Suppressor macrophage treated with lipopolysaccharide for 1 hour (primary cell): ENCODE results near the gene SPACA9.

Experiments
- DNase-seq, 3 donors: peaks; one replicate each; pipeline ENCODE4 v3.0.0-alpha.2; 2020 to 2022

Gene SPACA9

GRCh38 chr9:132878695-132879456, at the start of gene SPACA9:
TSS of gene SPACA9 (plus strand) at chr9:132878898. CDS start at chr9:132883948, 5,050 bp downstream.
- peak; percentile 28 to 71 (median 42) for DNase-seq

GRCh38 chr9:132832171-132832881, 46.4 kb upstream of the SPACA9 start:
- no peak for DNase-seq

- no peak for DNase-seq
Observed at GRCh38 chr9:132833550-132834121, 45.1 kb upstream of the SPACA9 start.

- DNase-seq = no peak
Observed at GRCh38 chr9:132834343-132834742, 44.4 kb upstream of the SPACA9 start.

GRCh38 chr9:132837501-132838286, 41.0 kb upstream of the SPACA9 start:
- no peak for DNase-seq

- no peak for DNase-seq
Observed at GRCh38 chr9:132838291-132838690, 40.4 kb upstream of the SPACA9 start.

GRCh38 chr9:132840980-132841379, 37.7 kb upstream of the SPACA9 start:
- DNase-seq = no peak

- DNase-seq = no peak
Observed at GRCh38 chr9:132842124-132843044, 36.3 kb upstream of the SPACA9 start.

- no peak for DNase-seq
Observed at GRCh38 chr9:132846109-132846917, 32.4 kb upstream of the SPACA9 start.

GRCh38 chr9:132846918-132847515, 31.7 kb upstream of the SPACA9 start:
- no peak for DNase-seq

GRCh38 chr9:132849185-132849706, 29.5 kb upstream of the SPACA9 start:
- DNase-seq = no peak

GRCh38 chr9:132853482-132853881, 25.2 kb upstream of the SPACA9 start:
- no peak for DNase-seq

GRCh38 chr9:132854832-132855231, 23.9 kb upstream of the SPACA9 start:
- DNase-seq = no peak

GRCh38 chr9:132855904-132856303, 22.8 kb upstream of the SPACA9 start:
- DNase-seq = no peak

- DNase-seq = no peak
Observed at GRCh38 chr9:132857031-132857430, 21.7 kb upstream of the SPACA9 start.

- DNase-seq = no peak
Observed at GRCh38 chr9:132857616-132858342, 20.9 kb upstream of the SPACA9 start.

- no peak for DNase-seq
Observed at GRCh38 chr9:132858751-132859150, 19.9 kb upstream of the SPACA9 start.

GRCh38 chr9:132861666-132862065, 17.0 kb upstream of the SPACA9 start:
- no peak for DNase-seq

GRCh38 chr9:132862533-132862932, 16.2 kb upstream of the SPACA9 start:
- DNase-seq = no peak

- no peak for DNase-seq
Observed at GRCh38 chr9:132863096-132863495, 15.6 kb upstream of the SPACA9 start.
